Astrocyte of the spinal cord (primary cell): ENCODE measurements around the gene TMEM128.
A peak's percentile ranks its signal among the peaks of the same experiment; 100 is the strongest.

Source experiments
- DNase-seq: peaks from one replicate; pipeline ENCODE4 v3.0.0; 2011; ENCODE audit warnings: low read depth, low spot score
- H3K4me3 ChIP-seq: 2 replicates; pipeline ENCODE4 v1.5.1; 2011; ENCODE audit warnings: low read depth, mild to moderate bottlenecking, low read length, moderate library complexity
- in situ Hi-C: cut with HindIII; loops from 2 replicates; pipeline ENCODE4 v1.10.0; 2017; ENCODE audit warnings: low sequenced_read_pairs
- TF ChIP-seq, protein P1 (sequence below): IDR thresholded peaks from 2 replicates; pipeline ENCODE4 v1.5.1; 2012; ENCODE audit warnings: low read depth, mild to moderate bottlenecking, low read length, inconsistent platforms

TMEM128 gene

DNA sequence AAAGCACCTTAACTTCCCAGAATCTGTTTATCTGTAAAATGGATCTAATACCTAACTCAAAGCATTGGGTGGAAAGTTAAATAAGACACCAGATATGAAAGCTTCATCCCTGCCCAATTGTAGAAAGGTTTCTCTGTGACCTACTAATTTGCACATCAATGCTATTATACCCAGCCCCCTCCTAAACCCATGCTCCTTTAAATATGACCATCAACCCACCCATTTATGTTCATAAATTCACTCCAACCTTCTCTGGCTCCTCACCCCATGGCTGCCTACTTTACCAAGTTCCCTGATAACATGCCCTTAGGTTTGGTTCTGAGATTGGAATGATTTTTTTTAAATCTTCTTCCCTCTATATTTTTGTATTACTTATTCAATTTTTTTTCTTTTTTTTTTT lies 40.1 kb upstream of the TMEM128 start:
- TF ChIP-seq, protein P1, sequence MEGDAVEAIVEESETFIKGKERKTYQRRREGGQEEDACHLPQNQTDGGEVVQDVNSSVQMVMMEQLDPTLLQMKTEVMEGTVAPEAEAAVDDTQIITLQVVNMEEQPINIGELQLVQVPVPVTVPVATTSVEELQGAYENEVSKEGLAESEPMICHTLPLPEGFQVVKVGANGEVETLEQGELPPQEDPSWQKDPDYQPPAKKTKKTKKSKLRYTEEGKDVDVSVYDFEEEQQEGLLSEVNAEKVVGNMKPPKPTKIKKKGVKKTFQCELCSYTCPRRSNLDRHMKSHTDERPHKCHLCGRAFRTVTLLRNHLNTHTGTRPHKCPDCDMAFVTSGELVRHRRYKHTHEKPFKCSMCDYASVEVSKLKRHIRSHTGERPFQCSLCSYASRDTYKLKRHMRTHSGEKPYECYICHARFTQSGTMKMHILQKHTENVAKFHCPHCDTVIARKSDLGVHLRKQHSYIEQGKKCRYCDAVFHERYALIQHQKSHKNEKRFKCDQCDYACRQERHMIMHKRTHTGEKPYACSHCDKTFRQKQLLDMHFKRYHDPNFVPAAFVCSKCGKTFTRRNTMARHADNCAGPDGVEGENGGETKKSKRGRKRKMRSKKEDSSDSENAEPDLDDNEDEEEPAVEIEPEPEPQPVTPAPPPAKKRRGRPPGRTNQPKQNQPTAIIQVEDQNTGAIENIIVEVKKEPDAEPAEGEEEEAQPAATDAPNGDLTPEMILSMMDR, result no peak
- H3K4me3 ChIP-seq, result no peak overlapping the region
- DNase-seq, result no peak
- in situ Hi-C loops, result no loop called here

DNA sequence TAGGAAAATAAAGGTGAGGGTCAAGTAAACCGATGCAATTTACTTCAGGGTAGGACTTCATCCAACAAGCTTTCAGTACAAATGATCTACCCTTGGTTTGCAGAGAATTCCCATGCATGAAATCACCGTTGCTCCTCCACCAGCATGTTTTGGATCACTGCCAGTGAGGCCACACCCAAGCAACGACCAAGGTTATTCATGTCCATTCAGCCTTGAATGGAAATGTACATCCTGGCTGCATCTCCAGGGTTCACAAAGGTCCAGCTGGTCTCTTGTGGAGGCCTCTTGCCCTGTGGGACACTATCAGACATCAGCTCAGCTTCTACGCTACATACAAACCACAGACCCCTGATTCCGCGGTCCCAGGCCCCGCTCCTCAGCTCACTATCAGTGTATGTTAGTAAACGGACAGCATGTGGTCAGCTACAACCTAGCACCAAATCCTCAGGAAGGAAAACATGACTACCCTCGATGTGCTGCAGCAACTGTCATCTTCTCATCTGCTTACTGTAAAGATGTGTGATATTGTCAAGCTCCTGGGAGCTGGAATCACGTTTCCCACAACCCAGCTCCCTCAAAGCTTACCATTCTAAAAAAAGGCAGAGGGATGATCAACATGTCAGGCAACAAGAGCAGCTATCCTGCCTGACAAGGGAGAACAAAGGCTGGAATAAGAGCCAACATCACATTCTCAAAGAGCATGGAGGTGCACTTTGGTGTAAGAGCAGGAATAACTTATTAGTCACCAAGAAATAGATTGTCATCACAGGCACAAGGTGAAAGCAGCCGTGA lies 37.0 kb upstream of the TMEM128 start:
- no peak overlapping the region for H3K4me3 ChIP-seq
- in situ Hi-C loops, result no loop called here
- DNase-seq, result peak; percentile 26
- TF ChIP-seq, protein P1, result no peak

DNA sequence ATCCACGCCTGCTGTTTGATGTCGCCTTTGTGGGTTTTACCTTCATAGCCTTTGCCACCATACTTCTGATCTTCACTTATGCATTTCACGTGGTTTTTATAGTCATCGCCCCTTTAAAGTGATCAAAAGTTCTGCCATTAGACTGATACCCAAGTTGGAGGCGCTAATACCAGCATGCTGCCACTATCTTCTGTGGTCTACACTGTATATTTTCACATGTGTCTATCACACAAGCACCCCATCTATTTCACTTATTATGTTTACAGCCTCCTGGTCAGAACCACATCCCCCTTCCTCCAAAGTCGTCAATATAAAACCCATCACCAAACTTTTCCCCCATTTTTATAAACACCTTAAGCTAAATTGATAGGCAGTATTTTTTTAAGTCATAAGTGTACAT lies 33.8 kb upstream of the TMEM128 start:
- in situ Hi-C loops, result no loop called here
- no peak overlapping the region for H3K4me3 ChIP-seq
- DNase-seq, result no peak
- TF ChIP-seq, protein P1, result no peak

DNA sequence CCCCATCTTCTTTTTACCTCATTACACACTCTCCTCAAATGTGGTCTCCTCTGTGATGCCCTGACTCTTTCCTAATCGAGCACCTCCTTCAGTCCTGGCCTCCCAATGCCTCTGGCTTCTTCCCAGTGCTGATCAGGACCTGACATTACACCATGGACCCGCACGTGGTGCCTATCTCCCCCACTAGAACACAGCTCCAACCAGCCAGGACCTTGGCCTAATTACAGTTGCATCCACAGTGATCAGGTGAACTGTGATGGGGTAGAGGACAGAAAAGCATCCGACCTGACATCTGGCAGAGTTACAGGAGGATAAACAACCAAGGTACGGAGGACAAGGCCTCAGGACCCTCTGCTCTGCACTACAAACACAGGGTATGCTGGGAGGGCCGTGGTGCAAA lies 29.5 kb upstream of the TMEM128 start:
- no peak for DNase-seq
- no peak overlapping the region for H3K4me3 ChIP-seq
- TF ChIP-seq, protein P1, result no peak
- in situ Hi-C loops, result no loop called here

DNA sequence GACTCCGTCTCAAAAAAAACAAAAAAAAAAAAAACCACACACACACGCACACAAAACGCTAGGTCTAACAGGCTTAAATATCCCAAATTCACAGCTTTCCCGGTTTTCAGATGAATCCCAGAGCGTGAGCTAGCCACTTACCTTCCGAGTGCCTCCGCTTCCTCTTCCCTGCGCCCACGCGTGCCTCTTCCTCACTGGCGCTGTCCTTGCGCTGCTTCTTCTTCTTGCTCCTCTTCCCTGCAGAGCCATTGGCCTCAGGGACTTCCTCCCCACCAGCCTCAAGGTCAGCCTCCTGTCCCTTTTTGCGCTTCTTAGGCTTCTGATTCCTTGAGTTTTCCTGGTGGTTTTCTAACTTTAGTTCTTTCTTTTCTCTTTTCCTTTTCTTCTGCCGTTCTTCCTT lies 26.2 kb upstream of the TMEM128 start:
- TF ChIP-seq, protein P1, result no peak
- in situ Hi-C loops, result no loop called here
- DNase-seq, result no peak

DNA sequence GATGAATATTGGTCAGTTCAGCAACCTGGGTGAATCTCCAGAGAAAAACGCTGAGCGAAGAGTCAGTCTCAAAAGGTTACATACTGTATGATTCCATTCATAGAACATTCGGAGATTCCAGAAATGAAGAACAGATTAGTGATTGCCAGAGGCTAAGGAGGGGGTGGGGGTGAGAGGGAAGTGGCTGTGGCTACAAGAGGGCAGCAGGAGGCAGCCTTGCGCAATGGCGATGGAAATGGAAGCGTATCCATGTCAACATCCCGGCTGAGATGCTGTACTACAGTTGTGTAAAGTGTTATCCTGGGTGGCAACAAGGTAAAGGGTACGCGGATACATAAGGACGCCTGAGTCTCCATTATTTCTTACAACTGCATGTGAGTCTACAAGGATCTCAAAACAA lies 23.9 kb upstream of the TMEM128 start:
- TF ChIP-seq, protein P1, result no peak
- H3K4me3 ChIP-seq, result no peak overlapping the region
- in situ Hi-C loops, result no loop called here
- DNase-seq, result no peak

More for the DNA sequence above, 26.2 kb upstream of the TMEM128 start:
- no peak overlapping the region for H3K4me3 ChIP-seq
